Liver (tissue), 3 donors: Measurements from ENCODE around the gene RTP4.

Experiments used
- SP1 ChIP-seq: IDR thresholded peaks from 2 replicates; pipeline ENCODE4 v1.6.1; 2018; ENCODE audit warnings: antibody characterized with exemption, mild to moderate bottlenecking
- TAF1 ChIP-seq: conservative IDR thresholded peaks from 2 replicates; pipeline ENCODE4 v1.6.1; 2016; ENCODE audit warnings: antibody characterized with exemption, mild to moderate bottlenecking
- TF ChIP-seq, protein P1 (sequence below): fragments of 150-350 bp; IDR thresholded peaks from 2 replicates; pipeline ENCODE4 v1.5.1; 2017; ENCODE audit warnings: improper control_type of control experiment, low read depth, low read length; ENCODE audit not compliant: missing input control
- donor health status: healthy.
- donor health status: healthy.

DNA sequence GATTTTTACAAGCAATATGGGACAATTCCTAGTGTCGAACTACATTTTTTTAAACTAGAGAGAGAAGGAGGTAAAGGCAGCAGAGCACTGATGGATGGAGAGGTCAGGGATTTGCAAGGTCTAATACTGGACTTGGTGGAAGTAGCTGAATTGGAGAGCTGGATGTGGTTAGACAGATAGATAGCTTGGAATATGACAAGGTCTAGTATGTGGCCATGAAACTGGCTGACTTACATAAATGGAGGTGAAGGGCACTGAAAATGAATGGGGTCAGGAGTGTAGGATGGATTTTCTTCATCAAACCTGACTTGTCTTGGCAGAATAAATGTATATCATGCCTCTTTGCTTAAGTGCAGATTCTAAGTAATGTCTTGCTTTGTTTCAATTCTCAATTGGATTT lies 10.1 kb upstream of the RTP4 start:
- no peak for TF ChIP-seq SP1
- TF ChIP-seq, protein P1, sequence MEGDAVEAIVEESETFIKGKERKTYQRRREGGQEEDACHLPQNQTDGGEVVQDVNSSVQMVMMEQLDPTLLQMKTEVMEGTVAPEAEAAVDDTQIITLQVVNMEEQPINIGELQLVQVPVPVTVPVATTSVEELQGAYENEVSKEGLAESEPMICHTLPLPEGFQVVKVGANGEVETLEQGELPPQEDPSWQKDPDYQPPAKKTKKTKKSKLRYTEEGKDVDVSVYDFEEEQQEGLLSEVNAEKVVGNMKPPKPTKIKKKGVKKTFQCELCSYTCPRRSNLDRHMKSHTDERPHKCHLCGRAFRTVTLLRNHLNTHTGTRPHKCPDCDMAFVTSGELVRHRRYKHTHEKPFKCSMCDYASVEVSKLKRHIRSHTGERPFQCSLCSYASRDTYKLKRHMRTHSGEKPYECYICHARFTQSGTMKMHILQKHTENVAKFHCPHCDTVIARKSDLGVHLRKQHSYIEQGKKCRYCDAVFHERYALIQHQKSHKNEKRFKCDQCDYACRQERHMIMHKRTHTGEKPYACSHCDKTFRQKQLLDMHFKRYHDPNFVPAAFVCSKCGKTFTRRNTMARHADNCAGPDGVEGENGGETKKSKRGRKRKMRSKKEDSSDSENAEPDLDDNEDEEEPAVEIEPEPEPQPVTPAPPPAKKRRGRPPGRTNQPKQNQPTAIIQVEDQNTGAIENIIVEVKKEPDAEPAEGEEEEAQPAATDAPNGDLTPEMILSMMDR, result no peak
- no peak for TF ChIP-seq TAF1
